NCI-H2107 treated with DMSO at 0.1 percent for 48 hours (cell line): ENCODE measurements around the gene TRPV5.

Source experiments
- DNase-seq: peaks from one replicate; lab custom pipeline; 2025; ENCODE audit not compliant: unreplicated experiment; lab: John Stamatoyannopoulos, UW

Gene TRPV5

GRCh38 chr7:142940966-142941535 lies 7.5 kb upstream of the TRPV5 start:
- no peak for DNase-seq

- no peak for DNase-seq
Observed at GRCh38 chr7:142939226-142939910, 5.8 kb upstream of the TRPV5 start, which contains the start of gene LLCFC1. Gene LLCFC1, plus strand, starts transcription at chr7:142939484. Its CDS starts 138 bp downstream, at chr7:142939622.

GRCh38 chr7:142938611-142939010 lies 5.1 kb upstream of the TRPV5 start:
- DNase-seq, result no peak

GRCh38 chr7:142935941-142936565 lies 2.5 kb upstream of the TRPV5 start:
- no peak for DNase-seq

GRCh38 chr7:142934056-142934455 lies 510 bp upstream of the TRPV5 start:
- DNase-seq, result no peak

GRCh38 chr7:142933092-142933475 lies 462 bp downstream of the TRPV5 start:
- DNase-seq, result no peak

GRCh38 chr7:142932386-142933091 lies 1.0 kb downstream of the TRPV5 start:
- DNase-seq, result no peak

GRCh38 chr7:142930126-142930730 lies 3.3 kb downstream of the TRPV5 start:
- DNase-seq, result no peak

- no peak for DNase-seq
Observed at GRCh38 chr7:142927949-142928348, 5.6 kb downstream of the TRPV5 start.

- no peak for DNase-seq
Observed at GRCh38 chr7:142927085-142927745, 6.3 kb downstream of the TRPV5 start.

- no peak for DNase-seq
Observed at GRCh38 chr7:142925413-142925812, 8.1 kb downstream of the TRPV5 start.

GRCh38 chr7:142923391-142923790 lies 10.2 kb downstream of the TRPV5 start:
- no peak for DNase-seq

GRCh38 chr7:142919656-142920055 lies 13.9 kb downstream of the TRPV5 start:
- no peak for DNase-seq

- DNase-seq, result no peak
Observed at GRCh38 chr7:142918901-142919300, 14.6 kb downstream of the TRPV5 start.

- DNase-seq, result no peak
Observed at GRCh38 chr7:142917447-142917846, 16.1 kb downstream of the TRPV5 start.

GRCh38 chr7:142916508-142916907 lies 17.0 kb downstream of the TRPV5 start:
- no peak for DNase-seq

GRCh38 chr7:142915315-142915714 lies 18.2 kb downstream of the TRPV5 start:
- DNase-seq, result no peak

- no peak for DNase-seq
Observed at GRCh38 chr7:142914121-142914520, 19.4 kb downstream of the TRPV5 start.

- DNase-seq, result no peak
Observed at GRCh38 chr7:142913566-142913965, 20.0 kb downstream of the TRPV5 start.

GRCh38 chr7:142913051-142913450 lies 20.5 kb downstream of the TRPV5 start:
- DNase-seq, result no peak

- no peak for DNase-seq
Observed at GRCh38 chr7:142910481-142910880, 23.1 kb downstream of the TRPV5 start.
